ENCODE data around the gene PRKG1.

DNA sequence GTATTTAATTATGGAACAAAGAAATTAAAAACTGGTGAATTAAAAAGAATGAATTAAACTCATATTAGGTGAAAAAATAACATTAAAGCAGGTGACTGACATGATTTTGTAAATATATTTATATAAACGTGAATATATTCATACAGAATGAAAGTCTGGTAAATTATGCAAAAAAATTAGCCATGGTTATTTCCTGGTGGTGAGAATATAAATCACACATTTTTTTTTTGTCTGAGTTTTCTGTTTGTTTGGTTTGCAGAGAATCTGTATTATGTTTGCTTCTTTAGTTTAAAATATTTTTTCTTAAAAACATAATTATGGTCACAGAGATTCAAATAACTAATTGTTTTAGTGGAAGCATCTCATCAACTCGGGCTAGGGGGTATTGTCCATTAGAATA is 698.1 kb downstream of the PRKG1 start:
- TF ChIP-seq, protein P1, sequence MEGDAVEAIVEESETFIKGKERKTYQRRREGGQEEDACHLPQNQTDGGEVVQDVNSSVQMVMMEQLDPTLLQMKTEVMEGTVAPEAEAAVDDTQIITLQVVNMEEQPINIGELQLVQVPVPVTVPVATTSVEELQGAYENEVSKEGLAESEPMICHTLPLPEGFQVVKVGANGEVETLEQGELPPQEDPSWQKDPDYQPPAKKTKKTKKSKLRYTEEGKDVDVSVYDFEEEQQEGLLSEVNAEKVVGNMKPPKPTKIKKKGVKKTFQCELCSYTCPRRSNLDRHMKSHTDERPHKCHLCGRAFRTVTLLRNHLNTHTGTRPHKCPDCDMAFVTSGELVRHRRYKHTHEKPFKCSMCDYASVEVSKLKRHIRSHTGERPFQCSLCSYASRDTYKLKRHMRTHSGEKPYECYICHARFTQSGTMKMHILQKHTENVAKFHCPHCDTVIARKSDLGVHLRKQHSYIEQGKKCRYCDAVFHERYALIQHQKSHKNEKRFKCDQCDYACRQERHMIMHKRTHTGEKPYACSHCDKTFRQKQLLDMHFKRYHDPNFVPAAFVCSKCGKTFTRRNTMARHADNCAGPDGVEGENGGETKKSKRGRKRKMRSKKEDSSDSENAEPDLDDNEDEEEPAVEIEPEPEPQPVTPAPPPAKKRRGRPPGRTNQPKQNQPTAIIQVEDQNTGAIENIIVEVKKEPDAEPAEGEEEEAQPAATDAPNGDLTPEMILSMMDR (IDR thresholded peaks at IDR 0.05) = no peak
- TF ChIP-seq ZFX (IDR thresholded peaks at IDR 0.05; ENCODE audit: borderline replicate concordance) = no peak
